HG03565 (cell line): ENCODE results near the gene RBM12.
"Not testable (repeated sequence)": the region's sequence is repeated elsewhere in the genome, so short reads cannot be mapped to it uniquely, and the experiment has no call there.

ENCODE experiments used
- ATAC-seq: cut with Tn5 transposase; IDR thresholded peaks from one replicate; pipeline ENCODE4 v1.9.1; 2021; ENCODE audit warnings: mild to moderate bottlenecking, moderate library complexity; ENCODE audit not compliant: unreplicated experiment

RBM12 gene

GRCh38 chr20:35699127-35699956 is 34.6 kb upstream of the RBM12 start, which contains the start of the genes NFS1 and ROMO1:
Gene NFS1 (minus strand): TSS chr20:35699352. CDS start chr20:35699288, 64 bp downstream.
Gene ROMO1 (plus strand): TSS chr20:35699405. CDS start chr20:35699633, 228 bp downstream.
- peak; percentile 62 for ATAC-seq

GRCh38 chr20:35698298-35699126 is 33.8 kb upstream of the RBM12 start:
- no peak for ATAC-seq

- ATAC-seq: no peak
Measured at GRCh38 chr20:35697696-35698297, 33.1 kb upstream of the RBM12 start.

GRCh38 chr20:35695978-35696377 is 31.3 kb upstream of the RBM12 start:
- ATAC-seq: no peak

GRCh38 chr20:35695245-35695749 is 30.6 kb upstream of the RBM12 start:
- ATAC-seq: no peak

- ATAC-seq: no peak
Measured at GRCh38 chr20:35690265-35690664, 25.6 kb upstream of the RBM12 start.

- ATAC-seq: not testable (repeated sequence)
Measured at GRCh38 chr20:35686872-35687271, 22.2 kb upstream of the RBM12 start.

- not testable (repeated sequence) for ATAC-seq
Measured at GRCh38 chr20:35685368-35685767, 20.7 kb upstream of the RBM12 start.

GRCh38 chr20:35681960-35682359 is 17.3 kb upstream of the RBM12 start:
- no peak for ATAC-seq

GRCh38 chr20:35680452-35681183 is 15.9 kb upstream of the RBM12 start:
- no peak for ATAC-seq

GRCh38 chr20:35674921-35675320 is 10.2 kb upstream of the RBM12 start:
- ATAC-seq: no peak

GRCh38 chr20:35673884-35674283 is 9.2 kb upstream of the RBM12 start:
- no peak for ATAC-seq

GRCh38 chr20:35669681-35670080 is 5.0 kb upstream of the RBM12 start:
- ATAC-seq: no peak

- ATAC-seq: no peak
Measured at GRCh38 chr20:35669221-35669620, 4.5 kb upstream of the RBM12 start.

GRCh38 chr20:35665949-35666288 is 1.2 kb upstream of the RBM12 start:
- no peak for ATAC-seq

- ATAC-seq: peak; percentile 26
Measured at GRCh38 chr20:35663516-35664465, 909 bp downstream of the RBM12 start.

GRCh38 chr20:35662551-35662950 is 2.1 kb downstream of the RBM12 start:
- ATAC-seq: no peak

- ATAC-seq: no peak
Measured at GRCh38 chr20:35661908-35662307, 2.8 kb downstream of the RBM12 start.

- no peak for ATAC-seq
Measured at GRCh38 chr20:35661053-35661452, 3.6 kb downstream of the RBM12 start.
